GM19238 (cell line): ENCODE data around the gene TGFBR1.

Experiments used
- DNase-seq: peaks from one replicate; pipeline ENCODE4 v3.0.0; 2011; ENCODE audit warnings: low spot score; ENCODE audit not compliant: insufficient read length

Gene TGFBR1

GRCh38 chr9:99169982-99170761 is 65.3 kb downstream of the TGFBR1 start:
- DNase-seq = no peak

- DNase-seq = no peak
Observed at GRCh38 chr9:99171225-99172123, 66.6 kb downstream of the TGFBR1 start.

- DNase-seq = no peak
Observed at GRCh38 chr9:99172124-99173091, 67.5 kb downstream of the TGFBR1 start.

GRCh38 chr9:99173570-99174504 is 68.9 kb downstream of the TGFBR1 start:
- no peak for DNase-seq

GRCh38 chr9:99176527-99177013 is 71.7 kb downstream of the TGFBR1 start:
- DNase-seq = no peak

GRCh38 chr9:99177576-99178366 is 72.9 kb downstream of the TGFBR1 start:
- no peak for DNase-seq

GRCh38 chr9:99178912-99179872 is 74.3 kb downstream of the TGFBR1 start:
- DNase-seq = no peak

GRCh38 chr9:99180199-99180598 is 75.3 kb downstream of the TGFBR1 start:
- DNase-seq = no peak

GRCh38 chr9:99180662-99181061 is 75.7 kb downstream of the TGFBR1 start:
- DNase-seq = no peak

- DNase-seq = no peak
Observed at GRCh38 chr9:99181206-99181605, 76.3 kb downstream of the TGFBR1 start.

- DNase-seq = no peak
Observed at GRCh38 chr9:99181621-99182020, 76.7 kb downstream of the TGFBR1 start.

GRCh38 chr9:99182356-99182755 is 77.4 kb downstream of the TGFBR1 start:
- DNase-seq = no peak

- DNase-seq = no peak
Observed at GRCh38 chr9:99183616-99184015, 78.7 kb downstream of the TGFBR1 start.

GRCh38 chr9:99184110-99184474 is 79.2 kb downstream of the TGFBR1 start:
- no peak for DNase-seq

GRCh38 chr9:99184475-99185347 is 79.8 kb downstream of the TGFBR1 start:
- peak; percentile 61 for DNase-seq

GRCh38 chr9:99185348-99185632 is 80.4 kb downstream of the TGFBR1 start:
- no peak for DNase-seq

- DNase-seq = no peak
Observed at GRCh38 chr9:99185934-99186333, 81.0 kb downstream of the TGFBR1 start.
